Neural cell (in vitro differentiated cells): ENCODE results near the gene RNF169. TPM values are rescaled to one million over a fixed set of nuclear protein-coding genes. Genes with fewer than 3 reads are reported as not detected.

Experiments used
- H2AFZ ChIP-seq: fragments of 200-600, 300-800 bp; sonication (generic), shearing (Covaris generic); 2 replicates; pipeline ENCODE4 v1.6.0; 2014; ENCODE audit warnings: low read depth, mild to moderate bottlenecking, antibody characterized with exemption, low read length, moderate library complexity
- H3F3A ChIP-seq: fragments of 200-600 bp; shearing (Covaris generic); 2 replicates; pipeline ENCODE4 v1.6.1; 2016; ENCODE audit warnings: mild to moderate bottlenecking, moderate library complexity, mixed read lengths, antibody characterized with exemption, low read length; ENCODE audit not compliant: insufficient read depth, poor library complexity, severe bottlenecking
- H3K27ac ChIP-seq: fragments of 200-600, 300-800 bp; sonication (generic), shearing (Covaris generic); 2 replicates; pipeline ENCODE4 v1.5.1; 2014; ENCODE audit warnings: mild to moderate bottlenecking, low read length, moderate library complexity
- H3K27me3 ChIP-seq: fragments of 300-800, 200-600 bp; sonication (generic), shearing (Covaris generic); 2 replicates; pipeline ENCODE4 v1.6.0; 2014; ENCODE audit warnings: mild to moderate bottlenecking, low read depth, low read length, moderate library complexity; ENCODE audit not compliant: insufficient read depth
- H3K36me3 ChIP-seq: fragments of 300-800, 200-600 bp; sonication (generic), shearing (Covaris generic); 2 replicates; pipeline ENCODE4 v1.5.1; 2014; ENCODE audit warnings: mild to moderate bottlenecking, antibody characterized with exemption, low read length, moderate library complexity; ENCODE audit not compliant: insufficient read depth
- H3K4me2 ChIP-seq: fragments of 300-800, 200-600 bp; sonication (generic), shearing (Covaris generic); 2 replicates; pipeline ENCODE4 v1.6.0; 2014; ENCODE audit warnings: mild to moderate bottlenecking, low read length
- H3K4me3 ChIP-seq: fragments of 300-800, 200-600 bp; sonication (generic), shearing (Covaris generic); 2 replicates; pipeline ENCODE4 v1.5.1; 2014; ENCODE audit warnings: mild to moderate bottlenecking, low read length, moderate library complexity
- H3K79me2 ChIP-seq: fragments of 200-600 bp; shearing (Covaris generic); replicated peaks from 2 replicates; pipeline ENCODE4 v1.6.0; 2014; ENCODE audit warnings: mild to moderate bottlenecking, low read length, moderate library complexity; ENCODE audit not compliant: insufficient read depth
- H3K9ac ChIP-seq: fragments of 300-800, 200-600 bp; sonication (generic), shearing (Covaris generic); 2 replicates; pipeline ENCODE4 v1.6.1; 2016; ENCODE audit warnings: mild to moderate bottlenecking, low read length, mixed read lengths
- H3K9me2 ChIP-seq: fragments of 200-600 bp; shearing (Covaris generic); 2 replicates; pipeline ENCODE4 v1.6.1; 2016; ENCODE audit warnings: mild to moderate bottlenecking, low read length, mixed read lengths; ENCODE audit not compliant: insufficient read depth
- H3K9me3 ChIP-seq: fragments of 200-600, 300-800 bp; sonication (generic), shearing (Covaris generic); 2 replicates; pipeline ENCODE4 v1.6.1; 2016; ENCODE audit warnings: mild to moderate bottlenecking, mixed run types, low read length, moderate library complexity, mixed read lengths
- H4K20me1 ChIP-seq: fragments of 200-600 bp; shearing (Covaris generic); 2 replicates; pipeline ENCODE4 v1.6.1; 2016; ENCODE audit warnings: mild to moderate bottlenecking, mixed run types; ENCODE audit not compliant: insufficient read depth
- EP300 ChIP-seq: fragments of 450-650 bp; conservative IDR thresholded peaks from 2 replicates; pipeline ENCODE4 v1.6.1; 2014; ENCODE audit warnings: antibody characterized with exemption, mild to moderate bottlenecking, moderate library complexity; ENCODE audit not compliant: poor library complexity, severe bottlenecking
- EZH2 ChIP-seq: fragments of 200-600, 300-800 bp; shearing (Covaris generic), sonication (generic); IDR thresholded peaks from 2 replicates; pipeline ENCODE4 v1.6.1; 2014; ENCODE audit warnings: antibody characterized with exemption, low read length, borderline replicate concordance, mild to moderate bottlenecking; ENCODE audit not compliant: insufficient read depth, poor library complexity, severe bottlenecking
- MXI1 ChIP-seq: fragments of 450-650 bp; conservative IDR thresholded peaks from 2 replicates; pipeline ENCODE4 v1.6.1; 2014; ENCODE audit warnings: antibody characterized with exemption, mild to moderate bottlenecking; ENCODE audit not compliant: poor library complexity, severe bottlenecking
- POLR2AphosphoS5 ChIP-seq: IDR thresholded peaks from 2 replicates; pipeline ENCODE4 v1.6.1; 2012
- RAD21 ChIP-seq: fragments of 450-650 bp; conservative IDR thresholded peaks from 2 replicates; pipeline ENCODE4 v1.6.1; 2014; ENCODE audit warnings: antibody characterized with exemption, mild to moderate bottlenecking, moderate library complexity
- SMC3 ChIP-seq: fragments of 450-650 bp; conservative IDR thresholded peaks from 2 replicates; pipeline ENCODE4 v1.6.1; 2014; ENCODE audit warnings: antibody characterized with exemption, mild to moderate bottlenecking, moderate library complexity; ENCODE audit not compliant: poor library complexity
- TAF1 ChIP-seq: IDR thresholded peaks from 2 replicates; pipeline ENCODE4 v1.6.1; 2012; ENCODE audit warnings: low read depth
- polyA plus RNA-seq: library from polyadenylated mRNA; depleted of rRNA; stranded (reverse); fragments of >200 nt; gene quantifications from 2 replicates; pipeline ENCODE4 v1.2.3, GENCODE V29; 2014
- TF ChIP-seq, protein P1 (sequence below): IDR thresholded peaks from 2 replicates; pipeline ENCODE4 v1.6.1; 2012; ENCODE audit warnings: borderline replicate concordance
- TF ChIP-seq, protein P2 (sequence below): fragments of 450-650 bp; IDR thresholded peaks from 2 replicates; pipeline ENCODE4 v1.5.1; 2014; ENCODE audit warnings: antibody characterized with exemption, mild to moderate bottlenecking, moderate library complexity; ENCODE audit not compliant: poor library complexity, severe bottlenecking

The RNF169 gene
- polyA plus RNA-seq, 1 donor from 2014 or later, result 10.6 TPM

DNA sequence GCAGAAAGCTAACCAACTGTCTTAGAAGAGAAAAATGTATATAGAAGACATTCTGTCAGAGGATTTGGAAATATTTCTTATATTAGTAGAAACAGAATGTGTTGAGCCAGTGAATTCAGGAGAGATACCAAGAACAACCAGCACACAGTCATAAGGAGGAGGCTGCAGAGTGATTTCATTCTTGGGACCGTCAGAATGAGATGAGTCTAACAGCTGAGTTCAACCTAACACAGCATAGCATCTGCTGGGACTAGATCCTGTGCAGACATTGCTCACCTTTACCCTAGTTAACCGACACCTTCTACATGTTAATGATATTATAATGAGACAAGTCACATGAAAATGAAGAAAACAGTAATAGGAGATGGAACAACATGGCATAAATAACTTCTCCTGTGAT, 114.8 kb downstream of the RNF169 start:
- peaks cover 17% of the 10 kb centered on the region for H3K9me3 ChIP-seq
- no peaks in the 10 kb centered on the region for H4K20me1 ChIP-seq
- TF ChIP-seq POLR2AphosphoS5, result no peak
- TF ChIP-seq, protein P1, sequence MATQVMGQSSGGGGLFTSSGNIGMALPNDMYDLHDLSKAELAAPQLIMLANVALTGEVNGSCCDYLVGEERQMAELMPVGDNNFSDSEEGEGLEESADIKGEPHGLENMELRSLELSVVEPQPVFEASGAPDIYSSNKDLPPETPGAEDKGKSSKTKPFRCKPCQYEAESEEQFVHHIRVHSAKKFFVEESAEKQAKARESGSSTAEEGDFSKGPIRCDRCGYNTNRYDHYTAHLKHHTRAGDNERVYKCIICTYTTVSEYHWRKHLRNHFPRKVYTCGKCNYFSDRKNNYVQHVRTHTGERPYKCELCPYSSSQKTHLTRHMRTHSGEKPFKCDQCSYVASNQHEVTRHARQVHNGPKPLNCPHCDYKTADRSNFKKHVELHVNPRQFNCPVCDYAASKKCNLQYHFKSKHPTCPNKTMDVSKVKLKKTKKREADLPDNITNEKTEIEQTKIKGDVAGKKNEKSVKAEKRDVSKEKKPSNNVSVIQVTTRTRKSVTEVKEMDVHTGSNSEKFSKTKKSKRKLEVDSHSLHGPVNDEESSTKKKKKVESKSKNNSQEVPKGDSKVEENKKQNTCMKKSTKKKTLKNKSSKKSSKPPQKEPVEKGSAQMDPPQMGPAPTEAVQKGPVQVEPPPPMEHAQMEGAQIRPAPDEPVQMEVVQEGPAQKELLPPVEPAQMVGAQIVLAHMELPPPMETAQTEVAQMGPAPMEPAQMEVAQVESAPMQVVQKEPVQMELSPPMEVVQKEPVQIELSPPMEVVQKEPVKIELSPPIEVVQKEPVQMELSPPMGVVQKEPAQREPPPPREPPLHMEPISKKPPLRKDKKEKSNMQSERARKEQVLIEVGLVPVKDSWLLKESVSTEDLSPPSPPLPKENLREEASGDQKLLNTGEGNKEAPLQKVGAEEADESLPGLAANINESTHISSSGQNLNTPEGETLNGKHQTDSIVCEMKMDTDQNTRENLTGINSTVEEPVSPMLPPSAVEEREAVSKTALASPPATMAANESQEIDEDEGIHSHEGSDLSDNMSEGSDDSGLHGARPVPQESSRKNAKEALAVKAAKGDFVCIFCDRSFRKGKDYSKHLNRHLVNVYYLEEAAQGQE, result no peak
- no peak for TF ChIP-seq TAF1
- H2AFZ ChIP-seq, result no peak overlapping the region
- H3F3A ChIP-seq, result no peaks in the 10 kb centered on the region
- H3K27ac ChIP-seq, result no peak overlapping the region
- no peaks in the 10 kb centered on the region for H3K9me2 ChIP-seq
- H3K79me2 ChIP-seq, result no peaks in the 10 kb centered on the region
- peaks cover 8% of the 10 kb centered on the region for H3K36me3 ChIP-seq
- H3K27me3 ChIP-seq, result no peaks in the 10 kb centered on the region
- no peak overlapping the region for H3K4me3 ChIP-seq
- no peak overlapping the region for H3K4me2 ChIP-seq
- H3K9ac ChIP-seq, result no peak overlapping the region

DNA sequence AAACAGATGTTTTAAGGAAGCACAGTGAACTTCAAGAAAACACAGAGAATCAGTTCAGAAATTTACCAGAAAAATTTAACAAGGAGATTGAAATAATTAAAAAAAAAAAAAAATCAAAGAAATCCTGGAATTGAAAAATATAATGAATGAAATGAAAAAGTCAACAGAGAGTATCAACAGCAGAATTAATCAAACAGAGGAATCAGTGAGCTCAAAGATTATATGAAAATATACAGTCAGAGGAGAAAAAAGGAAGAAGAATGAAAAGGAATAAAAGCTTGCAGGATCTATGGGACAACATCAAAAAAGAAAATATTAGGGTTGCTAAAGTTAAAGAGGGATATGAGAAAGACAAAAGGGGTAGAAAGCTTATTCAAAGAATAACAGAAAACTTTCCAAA, 117.9 kb downstream of the RNF169 start:
- peaks cover 33% of the 10 kb centered on the region for H3K9me3 ChIP-seq
- H3K36me3 ChIP-seq, result no peaks in the 10 kb centered on the region
- TF ChIP-seq EP300 (no peak), RAD21 (no peak), SMC3 (no peak), POLR2AphosphoS5 (no peak), TAF1 (no peak), MXI1 (no peak), EZH2 (no peak)
- TF ChIP-seq, protein P2, sequence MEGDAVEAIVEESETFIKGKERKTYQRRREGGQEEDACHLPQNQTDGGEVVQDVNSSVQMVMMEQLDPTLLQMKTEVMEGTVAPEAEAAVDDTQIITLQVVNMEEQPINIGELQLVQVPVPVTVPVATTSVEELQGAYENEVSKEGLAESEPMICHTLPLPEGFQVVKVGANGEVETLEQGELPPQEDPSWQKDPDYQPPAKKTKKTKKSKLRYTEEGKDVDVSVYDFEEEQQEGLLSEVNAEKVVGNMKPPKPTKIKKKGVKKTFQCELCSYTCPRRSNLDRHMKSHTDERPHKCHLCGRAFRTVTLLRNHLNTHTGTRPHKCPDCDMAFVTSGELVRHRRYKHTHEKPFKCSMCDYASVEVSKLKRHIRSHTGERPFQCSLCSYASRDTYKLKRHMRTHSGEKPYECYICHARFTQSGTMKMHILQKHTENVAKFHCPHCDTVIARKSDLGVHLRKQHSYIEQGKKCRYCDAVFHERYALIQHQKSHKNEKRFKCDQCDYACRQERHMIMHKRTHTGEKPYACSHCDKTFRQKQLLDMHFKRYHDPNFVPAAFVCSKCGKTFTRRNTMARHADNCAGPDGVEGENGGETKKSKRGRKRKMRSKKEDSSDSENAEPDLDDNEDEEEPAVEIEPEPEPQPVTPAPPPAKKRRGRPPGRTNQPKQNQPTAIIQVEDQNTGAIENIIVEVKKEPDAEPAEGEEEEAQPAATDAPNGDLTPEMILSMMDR, result no peak
- TF ChIP-seq, protein P1, result no peak

More for the DNA sequence above, 117.9 kb downstream of the RNF169 start:
- H3F3A ChIP-seq, result no peaks in the 10 kb centered on the region
- no peaks in the 10 kb centered on the region for H3K79me2 ChIP-seq
- H3K4me3 ChIP-seq, result no peak overlapping the region
- H3K4me2 ChIP-seq, result no peak overlapping the region
- no peaks in the 10 kb centered on the region for H3K9me2 ChIP-seq
- H3K27ac ChIP-seq, result no peak overlapping the region
- H4K20me1 ChIP-seq, result no peaks in the 10 kb centered on the region
- H3K27me3 ChIP-seq, result no peaks in the 10 kb centered on the region
- H2AFZ ChIP-seq, result no peak overlapping the region
- no peak overlapping the region for H3K9ac ChIP-seq
